NCI-H1694 treated with DMSO at 0.1 percent for 48 hours (cell line): ENCODE measurements around the gene SLC2A9.

Experiments
- DNase-seq: peaks from one replicate; lab custom pipeline; 2025; lab: John Stamatoyannopoulos, UW

SLC2A9 gene

GRCh38 chr4:10020871-10021652 is at the start of gene SLC2A9:
TSS of gene SLC2A9 (minus strand) at chr4:10021497. CDS start at chr4:10021429, 68 bp downstream.
- DNase-seq = no peak

GRCh38 chr4:10069075-10069642 is 47.9 kb upstream of the SLC2A9 start:
- DNase-seq = no peak

- no peak for DNase-seq
Observed at GRCh38 chr4:10066670-10067651, 45.7 kb upstream of the SLC2A9 start.

- no peak for DNase-seq
Observed at GRCh38 chr4:10066206-10066605, 44.9 kb upstream of the SLC2A9 start.

GRCh38 chr4:10063544-10064300 is 42.4 kb upstream of the SLC2A9 start:
- no peak for DNase-seq

GRCh38 chr4:10061650-10062415 is 40.5 kb upstream of the SLC2A9 start:
- DNase-seq = no peak

GRCh38 chr4:10058371-10058770 is 37.1 kb upstream of the SLC2A9 start:
- DNase-seq = no peak

- DNase-seq = no peak
Observed at GRCh38 chr4:10057023-10057395, 35.7 kb upstream of the SLC2A9 start.

- no peak for DNase-seq
Observed at GRCh38 chr4:10056334-10057022, 35.2 kb upstream of the SLC2A9 start.

GRCh38 chr4:10055871-10056270 is 34.6 kb upstream of the SLC2A9 start:
- DNase-seq = no peak

- DNase-seq = no peak
Observed at GRCh38 chr4:10054571-10055041, 33.3 kb upstream of the SLC2A9 start.

GRCh38 chr4:10053635-10054453 is 32.5 kb upstream of the SLC2A9 start:
- no peak for DNase-seq

- DNase-seq = no peak
Observed at GRCh38 chr4:10051517-10052135, 30.3 kb upstream of the SLC2A9 start.

GRCh38 chr4:10050721-10051120 is 29.4 kb upstream of the SLC2A9 start:
- no peak for DNase-seq

GRCh38 chr4:10050261-10050661 is 29.0 kb upstream of the SLC2A9 start:
- no peak for DNase-seq

GRCh38 chr4:10048941-10049697 is 27.8 kb upstream of the SLC2A9 start:
- DNase-seq = no peak

- no peak for DNase-seq
Observed at GRCh38 chr4:10047967-10048366, 26.7 kb upstream of the SLC2A9 start.

- no peak for DNase-seq
Observed at GRCh38 chr4:10046471-10046870, 25.2 kb upstream of the SLC2A9 start.
